Measurements from ENCODE around the gene MVP. TPM values are rescaled to one million over a fixed set of nuclear protein-coding genes. Genes with fewer than 3 reads are reported as not detected.
A peak's percentile ranks its signal among the peaks of the same experiment; 100 is the strongest.

Gene MVP
- total RNA-seq, 1 experiment from 2014 or later, result 27.3 TPM

DNA sequence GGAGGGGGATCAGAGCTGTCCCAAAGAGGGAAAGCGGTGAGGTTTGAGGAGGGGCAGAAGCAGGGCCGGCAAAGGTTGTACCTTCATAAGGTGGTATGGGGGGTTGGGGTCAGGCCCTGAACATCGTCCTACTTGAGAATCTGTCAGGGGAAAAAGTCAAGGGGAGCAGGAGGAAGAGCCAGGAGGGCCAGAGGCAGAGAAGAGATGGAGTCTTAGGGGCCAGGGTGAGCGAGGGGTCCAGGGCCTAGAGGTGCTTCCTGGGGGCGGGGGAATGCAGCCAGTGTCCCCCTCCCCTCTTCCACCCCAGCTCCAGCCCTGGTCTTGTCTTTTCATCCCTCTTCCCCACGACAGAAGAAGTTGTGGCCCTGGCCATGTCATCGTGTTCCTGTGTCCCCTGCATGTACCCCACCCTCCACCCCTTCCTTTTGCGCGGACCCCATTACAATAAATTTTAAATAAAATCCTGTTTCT lies 9.5 kb upstream of the MVP start:
- ChIA-PET CTCF (no interaction called here), POLR2A (ENCODE audit: unreplicated experiment) (no interaction called here)
- Histone ChIP-seq H3K36me3 (ENCODE audit: low read depth, low read length) (no peaks in the 10 kb centered on the region; the same call in 1 of the 2 replicates), H3K9me3 (ENCODE audit: low read length) (no peaks in the 10 kb centered on the region), H3K4me2 (ENCODE audit: low read length) (peak overlapping the region; percentile 97), H2AFZ (ENCODE audit: low read length) (no peak overlapping the region), H3K4me3 (ENCODE audit: low read length) (peak overlapping the region; percentile 83; the same call in 1 of the 2 replicates), H3K9me2 (replicated peaks; ENCODE audit: low read length) (no peaks in the 10 kb centered on the region), H3K27ac (ENCODE audit: low read length) (peak overlapping the region; percentile 41), H3F3A (ENCODE audit: low read length, unreplicated experiment) (no peaks in the 10 kb centered on the region), H3K27me3 (ENCODE audit: low read length) (no peaks in the 10 kb centered on the region), H3K79me2 (ENCODE audit: low read length) (peaks cover 35% of the 10 kb centered on the region), H3K9ac (ENCODE audit: low read length) (no peak overlapping the region), H4K20me1 (ENCODE audit: low read length) (0 out of 2 replicates have a peak, but pooled peaks cover 6% of the 10 kb centered on the region), H3K4me1 (ENCODE audit: insufficient read depth, low read length) (peaks cover 38% of the 10 kb centered on the region)
- BruUV-seq (replicated peaks), result TSS peak; percentile 80
- DNase-seq (no peak), ATAC-seq (no peak)
- intact Hi-C loops (cut with micrococcal nuclease), result no loop called here
- TF ChIP-seq EZH2 (IDR thresholded peaks at IDR 0.05; ENCODE audit: low read length, unreplicated experiment), result no peak
- TF ChIP-seq, protein P1, sequence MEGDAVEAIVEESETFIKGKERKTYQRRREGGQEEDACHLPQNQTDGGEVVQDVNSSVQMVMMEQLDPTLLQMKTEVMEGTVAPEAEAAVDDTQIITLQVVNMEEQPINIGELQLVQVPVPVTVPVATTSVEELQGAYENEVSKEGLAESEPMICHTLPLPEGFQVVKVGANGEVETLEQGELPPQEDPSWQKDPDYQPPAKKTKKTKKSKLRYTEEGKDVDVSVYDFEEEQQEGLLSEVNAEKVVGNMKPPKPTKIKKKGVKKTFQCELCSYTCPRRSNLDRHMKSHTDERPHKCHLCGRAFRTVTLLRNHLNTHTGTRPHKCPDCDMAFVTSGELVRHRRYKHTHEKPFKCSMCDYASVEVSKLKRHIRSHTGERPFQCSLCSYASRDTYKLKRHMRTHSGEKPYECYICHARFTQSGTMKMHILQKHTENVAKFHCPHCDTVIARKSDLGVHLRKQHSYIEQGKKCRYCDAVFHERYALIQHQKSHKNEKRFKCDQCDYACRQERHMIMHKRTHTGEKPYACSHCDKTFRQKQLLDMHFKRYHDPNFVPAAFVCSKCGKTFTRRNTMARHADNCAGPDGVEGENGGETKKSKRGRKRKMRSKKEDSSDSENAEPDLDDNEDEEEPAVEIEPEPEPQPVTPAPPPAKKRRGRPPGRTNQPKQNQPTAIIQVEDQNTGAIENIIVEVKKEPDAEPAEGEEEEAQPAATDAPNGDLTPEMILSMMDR (conservative IDR thresholded peaks at IDR 0.05; ENCODE audit: low read depth, low read length), result no peak
- no peak for TF ChIP-seq EZH2phosphoT487 (IDR thresholded peaks at IDR 0.05; ENCODE audit: borderline replicate concordance, low read length)

DNA sequence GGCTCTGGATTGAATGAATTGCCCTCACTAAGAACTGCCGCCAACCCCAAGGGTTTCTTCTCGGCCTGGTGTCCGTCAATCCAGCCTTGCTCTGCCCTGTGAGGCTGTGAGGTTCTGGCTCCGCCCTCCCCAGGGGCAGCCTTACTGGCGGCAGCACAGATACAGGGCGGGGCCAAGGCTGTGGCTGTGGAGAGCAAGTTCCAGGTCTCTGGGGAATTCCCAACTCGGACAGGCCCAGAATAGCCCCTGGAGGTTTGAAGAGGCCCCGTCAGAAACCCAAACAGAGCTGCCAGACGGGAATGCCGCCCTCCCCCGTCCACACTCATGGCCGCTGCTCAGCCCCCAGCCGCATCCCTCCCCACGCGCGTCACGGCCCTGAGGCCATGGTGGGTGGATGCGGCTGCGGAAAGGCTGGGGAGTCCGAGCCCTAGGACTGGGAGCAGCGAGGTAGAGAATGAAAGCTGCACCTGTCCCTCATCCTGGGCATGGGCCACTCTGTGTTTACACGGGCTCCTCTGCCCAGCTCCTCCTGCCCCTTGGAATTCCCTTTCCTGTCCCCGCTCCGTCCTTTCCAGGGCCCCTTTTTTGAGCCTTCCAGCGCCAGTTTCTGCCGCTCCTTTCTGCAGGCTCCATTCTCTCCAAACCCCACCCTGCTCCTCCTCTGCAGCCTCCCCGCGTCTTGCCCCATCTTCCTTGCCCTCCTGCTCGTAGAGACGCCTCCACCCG lies 8.9 kb upstream of the MVP start:
- Histone ChIP-seq H3K4me1 (ENCODE audit: insufficient read depth, low read length) (peaks cover 38% of the 10 kb centered on the region), H3K9ac (ENCODE audit: low read length) (peak overlapping the region; percentile 55), H3F3A (ENCODE audit: low read length, unreplicated experiment) (no peaks in the 10 kb centered on the region), H3K4me3 (ENCODE audit: low read length) (peak overlapping the region; percentile 83), H2AFZ (ENCODE audit: low read length) (peak overlapping the region; percentile 77), H3K9me2 (replicated peaks; ENCODE audit: low read length) (no peaks in the 10 kb centered on the region), H3K79me2 (ENCODE audit: low read length) (peaks cover 35% of the 10 kb centered on the region), H3K27ac (ENCODE audit: low read length) (peak overlapping the region; percentile 61), H3K27me3 (ENCODE audit: low read length) (no peaks in the 10 kb centered on the region), H4K20me1 (ENCODE audit: low read length) (0 out of 2 replicates have a peak, but pooled peaks cover 6% of the 10 kb centered on the region), H3K9me3 (ENCODE audit: low read length) (no peaks in the 10 kb centered on the region), H3K4me2 (ENCODE audit: low read length) (peak overlapping the region; percentile 97), H3K36me3 (ENCODE audit: low read depth, low read length) (no peaks in the 10 kb centered on the region; the same call in 1 of the 2 replicates)
- no TSS peak for BruUV-seq (replicated peaks)
- intact Hi-C loops (cut with micrococcal nuclease), result no loop called here
- ChIA-PET CTCF (interaction anchor here (0.6 kb wide), 1 partner anchor 15 kb away, joined by 3 read pairs; no protein-coding TSS in a partner anchor), POLR2A (ENCODE audit: unreplicated experiment) (interaction anchor here (0.5 to 0.6 kb wide), 2 partner anchors 162 to 892 kb away, joined by 3 read pairs; no protein-coding TSS in a partner anchor)
- peak; percentile 65 for ATAC-seq
- peak; percentile 93 for DNase-seq
- TF ChIP-seq, protein P1 (conservative IDR thresholded peaks at IDR 0.05; ENCODE audit: low read depth, low read length), result no peak
- TF ChIP-seq EZH2 (IDR thresholded peaks at IDR 0.05; ENCODE audit: low read length, unreplicated experiment), result no peak
- no peak for TF ChIP-seq EZH2phosphoT487 (IDR thresholded peaks at IDR 0.05; ENCODE audit: borderline replicate concordance, low read length)
